NCI-H2081 (cell line): ENCODE data around the gene CD7.
A peak's percentile ranks its signal among the peaks of the same experiment; 100 is the strongest.

Experiments
- DNase-seq, 2 experiments: peaks; one replicate each; lab custom pipeline; 2025; lab: John Stamatoyannopoulos, UW

Gene CD7

DNA sequence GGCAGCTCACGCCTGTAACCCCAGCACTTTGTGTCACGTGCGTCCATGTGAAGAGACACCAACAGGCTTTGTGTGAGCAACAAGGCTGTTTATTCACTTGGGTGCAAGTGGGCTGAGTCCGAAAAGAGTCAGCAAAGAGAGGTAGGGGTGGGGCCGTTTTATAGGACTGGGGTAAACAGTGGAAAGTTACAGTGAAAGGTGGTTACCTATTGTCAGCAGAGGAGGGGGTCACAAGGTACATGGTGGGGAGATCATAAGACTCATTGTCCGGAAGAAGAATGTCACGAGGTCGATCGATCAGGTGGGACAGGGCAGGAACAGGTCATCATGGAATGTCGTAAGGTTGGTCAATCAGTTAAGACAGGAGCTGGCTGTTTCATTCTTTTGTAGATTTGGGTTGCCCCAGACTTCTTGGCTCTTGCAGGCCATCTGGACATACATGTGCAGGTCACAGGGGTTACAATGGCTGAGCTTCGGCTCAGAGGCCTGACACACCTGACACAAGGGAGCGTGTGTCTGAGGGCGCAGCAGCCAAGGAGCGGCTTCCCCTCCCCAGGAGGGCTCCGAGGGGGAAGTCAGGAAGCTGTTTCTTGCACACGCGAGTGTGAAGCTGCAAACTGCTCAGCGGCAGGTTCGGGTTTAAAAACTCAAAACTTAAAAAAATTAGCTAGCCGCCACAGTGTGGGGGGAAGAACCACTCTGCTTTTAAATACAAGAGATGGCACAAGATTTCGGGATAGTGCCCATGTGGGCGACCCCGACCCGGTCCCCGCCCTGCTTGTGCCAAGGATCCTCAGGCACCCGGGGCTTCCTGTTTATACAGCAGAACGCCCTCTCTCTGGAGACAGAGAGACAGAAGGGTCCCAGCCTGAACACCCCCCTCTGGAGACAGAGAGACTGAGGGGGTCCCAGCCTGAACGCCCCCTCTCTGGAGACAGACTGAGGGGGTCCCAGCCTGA, 29.2 kb upstream of the CD7 start:
- DNase-seq: no peak

DNA sequence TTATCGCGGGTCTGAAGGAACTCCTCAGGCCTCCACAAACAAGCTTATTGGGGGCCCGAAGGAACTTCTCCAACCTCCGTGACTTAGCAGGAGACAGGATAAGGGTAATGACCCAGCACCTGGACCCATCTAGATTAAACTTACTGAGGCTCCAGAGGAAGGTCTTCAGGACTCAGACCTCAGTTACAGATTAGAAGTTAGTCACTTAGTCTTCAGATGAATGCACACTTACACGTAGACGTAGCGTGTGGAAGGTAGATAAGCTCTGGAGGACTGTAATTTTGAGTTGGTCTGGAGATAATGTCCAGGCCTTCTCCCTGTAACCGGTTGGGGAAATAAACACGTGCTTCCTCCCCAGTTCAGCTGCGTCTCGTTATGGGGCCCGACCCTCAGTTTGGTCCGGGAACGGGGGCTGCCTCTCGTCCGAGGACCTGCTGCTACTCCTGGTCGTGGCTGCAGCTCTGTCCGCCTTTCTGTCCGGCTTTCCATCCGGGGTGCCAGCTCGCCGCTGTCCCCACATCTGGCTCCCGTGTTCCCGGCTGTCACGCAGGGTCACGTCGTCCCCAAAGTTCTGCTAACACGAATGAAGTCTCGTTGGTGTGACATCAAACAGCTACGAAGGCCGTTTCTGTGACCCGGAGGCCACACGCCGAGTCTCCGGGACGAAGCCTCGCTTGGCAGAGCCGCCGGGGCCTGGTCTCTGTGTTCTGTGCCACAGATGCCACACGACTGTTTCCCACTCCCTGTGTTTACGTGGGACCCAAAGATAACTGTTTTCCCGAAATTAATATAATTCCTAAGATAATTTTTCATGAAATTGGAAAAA, 28.0 kb upstream of the CD7 start:
- no peak for DNase-seq

DNA sequence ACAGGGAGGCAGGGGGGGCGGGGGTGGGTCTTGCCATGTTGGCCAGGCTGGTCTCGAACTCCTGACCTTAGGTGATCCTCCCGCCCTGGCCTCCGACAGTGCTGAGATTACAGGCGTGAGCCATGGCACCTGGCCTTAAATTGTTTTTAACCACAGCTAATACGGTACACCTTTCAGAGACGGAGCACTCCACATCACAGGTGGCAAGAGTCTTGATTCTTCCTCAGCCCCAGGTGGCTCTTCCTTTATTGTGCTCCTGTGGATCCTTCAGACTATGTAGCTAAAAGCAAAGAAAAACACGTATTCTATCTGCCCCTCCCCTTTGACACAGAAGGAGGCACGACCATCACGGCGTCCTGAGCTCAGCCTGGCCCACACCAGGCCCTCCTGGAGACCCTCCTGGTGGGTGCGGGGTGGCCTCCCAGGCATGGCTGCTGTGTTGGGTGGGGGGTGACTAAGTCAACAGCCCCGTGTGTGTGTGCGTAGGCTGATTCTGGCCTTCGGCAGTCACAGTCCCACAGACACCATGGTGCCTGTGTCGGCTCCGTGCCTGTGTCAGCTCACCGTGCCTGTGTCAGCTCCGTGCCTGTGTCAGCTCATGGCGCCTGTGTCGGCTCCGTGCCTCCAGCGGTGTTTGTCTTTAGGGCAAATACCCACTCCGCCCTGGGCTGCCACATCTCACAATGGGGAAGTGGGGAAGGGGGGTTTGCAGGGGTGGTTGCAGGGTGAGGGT, 26.9 kb upstream of the CD7 start:
- no peak for DNase-seq

DNA sequence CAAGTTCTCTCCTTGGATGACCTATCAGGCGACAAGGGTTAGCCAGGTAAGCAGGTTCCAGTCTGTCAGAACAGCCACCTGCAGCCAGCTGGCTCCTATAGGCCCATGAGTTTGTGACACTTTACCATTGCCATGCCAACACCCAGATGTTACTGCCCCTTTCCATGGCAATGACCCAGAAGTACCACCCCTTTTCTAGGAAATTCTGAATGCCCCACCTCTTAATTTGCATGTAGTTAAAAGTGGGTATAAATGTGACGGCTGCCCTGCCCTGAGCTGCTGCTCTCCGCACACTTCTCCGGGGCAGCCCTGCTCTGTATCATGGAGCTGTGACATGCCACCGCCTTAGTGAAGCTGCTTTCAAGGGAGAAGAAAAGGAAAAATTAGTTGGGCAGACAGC, 26.2 kb upstream of the CD7 start:
- DNase-seq: peak in 1 of 2 experiments; percentile 21

DNA sequence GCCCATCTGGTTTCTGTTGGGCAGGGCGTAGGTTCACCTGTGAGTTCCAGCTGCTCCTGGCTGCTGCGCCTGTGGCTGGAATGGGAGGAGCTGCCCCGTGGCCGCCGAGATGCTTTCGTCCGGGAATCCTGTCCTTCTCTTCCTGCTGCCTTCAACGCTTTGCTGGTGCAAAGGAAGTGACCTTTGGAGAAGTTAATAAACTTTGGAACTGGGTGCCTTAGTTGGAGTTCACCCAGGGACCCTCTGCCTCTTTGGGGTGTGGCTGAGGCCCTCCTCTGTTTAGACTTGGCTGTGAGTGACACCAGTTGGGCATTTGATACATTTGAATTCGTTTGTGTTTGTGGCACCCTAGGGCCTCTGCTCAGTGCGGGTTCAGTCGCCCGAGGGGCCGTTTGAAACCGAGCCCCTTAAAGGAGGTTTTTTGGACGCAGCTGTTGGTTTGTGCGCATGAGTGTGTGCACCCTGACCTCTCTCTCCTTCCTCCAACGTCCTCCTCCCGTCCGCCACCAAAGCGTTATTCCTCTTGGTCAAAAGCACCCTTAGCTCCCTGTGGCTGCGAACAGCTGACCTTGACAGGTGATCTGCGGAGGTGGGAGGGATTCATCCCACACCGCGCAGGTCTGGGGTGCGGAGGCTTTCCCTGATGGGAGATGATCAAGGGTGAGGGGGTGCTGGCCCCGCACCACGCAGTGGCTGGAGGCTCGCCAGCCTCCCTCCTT, 25.1 kb upstream of the CD7 start:
- no peak for DNase-seq

DNA sequence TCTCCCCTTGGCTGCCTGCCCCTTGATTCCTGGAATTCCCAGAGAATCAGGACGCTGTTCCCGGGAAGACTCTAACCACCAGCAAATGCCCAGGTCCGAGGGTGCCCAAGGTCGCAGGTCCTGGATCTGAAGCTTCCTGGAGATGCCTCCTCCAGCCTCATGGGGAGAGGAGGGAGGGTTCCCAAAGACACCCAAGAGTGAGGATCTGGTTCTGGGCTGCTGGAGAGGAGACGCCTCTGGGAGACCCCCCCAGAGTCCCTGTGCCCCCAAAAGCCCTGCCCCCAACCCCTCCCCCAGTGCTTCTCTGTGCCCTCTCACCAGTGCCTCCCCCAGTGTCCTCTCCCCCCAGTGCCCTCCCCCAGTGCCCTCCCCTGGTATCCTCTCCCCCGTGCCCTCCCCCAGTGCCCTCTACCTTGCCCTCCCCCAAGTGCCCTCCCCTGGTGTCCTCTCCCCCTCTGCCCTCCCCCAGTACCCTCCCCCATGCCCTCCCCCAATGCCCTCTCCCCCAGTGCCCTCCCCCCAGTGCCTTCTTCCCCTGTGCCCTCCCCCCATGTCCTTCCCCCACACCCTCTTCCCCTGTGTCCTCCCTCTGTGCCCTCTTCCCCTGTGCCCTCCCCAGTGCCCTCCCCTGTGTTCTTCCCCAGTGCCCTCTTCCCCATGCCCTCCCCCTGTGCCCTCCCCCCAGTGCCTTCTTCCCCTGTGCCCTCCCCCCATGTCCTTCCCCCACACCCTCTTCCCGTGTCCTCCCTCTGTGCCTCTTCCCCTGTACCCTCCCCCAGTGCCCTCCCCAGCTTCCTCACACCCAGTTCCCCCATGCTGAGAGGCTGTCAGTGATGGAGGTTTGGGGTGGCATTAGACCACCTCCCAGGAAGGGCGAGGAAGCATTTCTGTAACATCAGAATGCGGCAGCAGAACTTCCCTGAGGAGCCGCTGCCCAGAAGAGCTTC, 22.5 kb upstream of the CD7 start:
- DNase-seq: no peak

DNA sequence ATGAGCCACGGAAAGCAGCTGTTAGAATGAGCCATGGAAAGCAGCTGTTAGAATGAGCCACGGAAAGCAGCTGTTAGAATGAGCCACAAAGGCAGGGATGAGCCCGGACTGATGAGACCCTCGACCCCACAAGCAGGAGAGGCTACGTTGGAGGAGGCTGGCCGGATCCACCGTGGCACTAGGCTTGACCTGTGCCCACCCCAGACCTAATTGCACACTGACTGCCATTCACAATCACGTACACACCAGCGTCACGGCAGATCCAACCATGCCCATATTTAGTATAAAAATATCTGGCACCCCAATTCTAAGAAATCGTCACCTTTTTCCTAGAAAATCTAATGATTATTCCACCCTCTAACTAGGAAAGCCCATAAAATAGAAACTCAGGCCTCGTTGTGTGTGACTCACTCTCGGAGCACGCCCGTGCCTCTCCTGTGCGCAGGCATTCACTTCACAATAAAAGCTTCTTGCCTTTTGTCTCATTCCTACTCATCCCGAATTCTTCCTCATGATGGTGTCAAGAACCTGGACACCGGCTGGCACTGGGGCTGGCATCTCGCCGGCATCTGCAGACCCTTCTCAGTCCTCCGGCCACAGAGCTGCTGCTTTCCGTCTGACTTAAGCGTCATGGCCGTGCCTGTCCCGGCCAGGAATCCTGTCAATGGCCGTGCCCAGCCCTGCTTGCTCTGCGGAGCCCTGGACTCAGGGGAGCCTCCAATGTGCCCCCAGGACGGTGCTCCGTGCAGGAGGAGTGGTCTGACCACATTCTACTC, 21.6 kb upstream of the CD7 start:
- no peak for DNase-seq

DNA sequence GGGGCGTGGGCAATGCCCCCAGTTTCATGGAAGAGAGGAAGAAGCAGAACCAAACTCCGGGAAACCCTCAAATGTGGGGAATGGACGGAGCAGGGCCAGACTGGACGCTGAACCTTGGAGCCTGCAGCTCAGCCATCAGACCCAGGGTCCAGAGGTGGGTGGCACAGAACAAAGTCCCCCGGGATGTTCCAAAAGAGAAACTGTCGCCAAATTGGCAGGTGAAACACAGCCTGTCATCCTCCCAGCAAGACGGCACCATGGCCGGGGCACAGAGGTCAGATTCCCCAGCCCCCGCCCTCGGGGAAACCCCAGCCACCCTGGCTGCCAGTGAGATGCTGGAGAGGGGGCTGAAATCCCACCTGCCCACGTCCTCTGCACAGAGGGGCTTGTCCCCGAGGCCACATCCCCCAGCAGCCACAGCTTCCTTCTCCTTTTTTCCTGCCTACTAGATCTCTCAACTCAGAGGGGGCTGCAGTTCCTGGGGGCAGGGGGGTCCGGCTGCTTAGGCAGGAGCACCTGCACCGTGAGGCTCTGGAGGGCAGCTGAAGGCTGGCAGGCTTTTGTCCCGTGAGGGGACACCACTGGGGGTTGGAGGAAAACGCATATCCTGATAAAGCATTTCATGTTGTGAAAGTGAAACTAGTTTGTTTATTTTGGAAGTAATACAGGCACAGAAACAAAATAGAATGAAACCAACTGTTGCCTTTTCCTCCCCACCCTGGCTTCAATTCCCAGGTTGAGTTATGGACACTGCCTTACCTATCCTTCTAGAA, 17.4 kb upstream of the CD7 start:
- DNase-seq: no peak

DNA sequence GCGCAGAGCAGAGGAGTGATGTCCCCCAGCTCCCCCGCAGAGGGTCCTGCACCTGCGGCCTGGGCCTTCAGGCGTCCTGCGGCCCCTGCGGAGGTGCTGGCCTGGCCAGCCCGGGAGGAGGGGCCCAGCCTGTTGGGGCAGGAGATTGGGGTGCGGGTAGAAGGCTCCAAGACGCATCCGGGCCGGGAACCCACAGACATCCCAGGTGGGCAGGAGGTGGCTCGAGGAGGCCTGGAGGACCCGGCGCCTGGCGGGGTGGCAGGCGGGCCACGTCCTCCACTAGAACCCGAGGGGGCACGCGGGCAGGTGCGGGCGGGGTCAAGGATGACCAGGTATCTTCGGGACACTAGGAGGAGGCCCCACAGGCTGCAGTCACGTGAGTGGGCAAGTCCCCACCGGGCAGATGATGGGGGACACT, 16.8 kb upstream of the CD7 start:
- DNase-seq: no peak

DNA sequence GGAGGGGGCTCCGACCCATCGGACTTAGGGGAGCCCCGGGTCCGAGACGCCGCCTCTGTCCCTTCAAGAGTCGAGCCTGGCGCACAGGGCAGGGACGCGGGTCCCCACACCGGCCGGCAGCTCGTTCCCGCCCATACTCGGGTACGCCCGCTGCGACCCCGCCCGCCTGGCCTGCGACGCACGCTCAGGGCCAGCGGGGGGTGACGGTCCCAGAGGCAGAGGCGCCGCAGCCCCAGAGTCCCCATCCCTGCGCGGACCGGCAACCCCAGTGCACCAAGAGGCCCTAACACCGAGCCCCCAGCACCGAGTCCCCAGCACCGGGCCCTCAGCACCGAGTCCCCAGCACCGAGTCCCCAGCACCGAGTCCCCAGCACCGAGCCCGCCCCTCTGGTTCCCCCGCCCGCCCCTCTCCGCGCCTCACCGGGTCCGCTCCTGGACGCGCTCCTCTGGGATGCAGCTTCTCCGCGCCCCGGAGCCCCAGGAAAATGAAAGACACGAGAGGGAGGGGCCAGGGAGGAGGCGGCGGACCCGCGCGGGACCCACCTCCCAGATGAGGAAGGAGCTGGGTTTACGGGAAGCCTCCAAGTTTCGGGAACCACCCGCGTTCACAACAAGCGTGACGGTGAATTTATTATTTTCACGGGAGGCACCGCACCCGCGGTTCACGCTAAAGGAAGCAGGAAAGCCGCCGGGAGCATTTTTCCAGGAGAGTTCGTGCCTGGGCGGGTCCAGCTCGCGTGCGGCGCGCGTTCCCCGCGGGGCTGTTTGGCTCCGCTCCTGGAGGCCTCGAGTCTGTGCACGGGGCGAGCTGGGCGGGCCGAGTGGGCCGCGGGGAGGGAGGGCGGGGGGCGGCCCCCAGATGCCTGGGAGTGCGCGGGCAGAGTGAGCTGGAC, 16.1 kb upstream of the CD7 start, which contains the start of gene SECTM1:
Gene SECTM1, minus strand, starts transcription at position 488 of the 893 bp plus-strand sequence. CDS start 6,526 bp downstream, outside the sequence.
- DNase-seq: peak; percentile 39 to 42

DNA sequence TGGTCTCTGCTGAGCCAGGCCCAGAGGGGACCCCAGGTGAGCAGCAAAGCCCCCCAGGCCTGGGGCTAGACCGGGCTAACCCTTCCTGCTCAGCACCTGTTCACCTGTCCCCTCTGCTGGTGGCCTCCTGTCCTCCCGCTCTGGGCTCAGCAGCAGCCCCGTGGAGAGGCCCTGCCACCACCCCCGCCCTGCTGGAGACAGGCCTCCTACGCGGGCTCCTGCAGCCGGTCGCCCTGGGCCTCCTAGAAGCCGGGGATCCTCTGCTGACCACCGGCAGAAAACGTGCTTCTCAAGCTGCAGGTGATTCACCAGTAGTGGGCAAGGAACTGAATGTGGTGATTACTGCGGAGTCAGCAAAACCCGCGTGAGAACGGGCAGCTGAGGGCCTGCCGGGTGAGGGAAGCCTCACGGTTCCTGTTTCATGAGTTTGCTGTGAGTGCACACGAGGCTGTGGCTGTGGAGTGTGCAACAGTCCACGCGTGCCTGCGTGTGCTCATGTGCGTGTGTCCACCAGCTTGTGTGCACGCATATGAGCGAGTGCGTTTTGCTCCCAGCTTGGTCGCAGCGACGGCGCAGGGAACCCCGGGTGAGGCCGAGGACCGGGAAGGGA, 15.4 kb upstream of the CD7 start:
- peak in 1 of 2 experiments; percentile 46 for DNase-seq

DNA sequence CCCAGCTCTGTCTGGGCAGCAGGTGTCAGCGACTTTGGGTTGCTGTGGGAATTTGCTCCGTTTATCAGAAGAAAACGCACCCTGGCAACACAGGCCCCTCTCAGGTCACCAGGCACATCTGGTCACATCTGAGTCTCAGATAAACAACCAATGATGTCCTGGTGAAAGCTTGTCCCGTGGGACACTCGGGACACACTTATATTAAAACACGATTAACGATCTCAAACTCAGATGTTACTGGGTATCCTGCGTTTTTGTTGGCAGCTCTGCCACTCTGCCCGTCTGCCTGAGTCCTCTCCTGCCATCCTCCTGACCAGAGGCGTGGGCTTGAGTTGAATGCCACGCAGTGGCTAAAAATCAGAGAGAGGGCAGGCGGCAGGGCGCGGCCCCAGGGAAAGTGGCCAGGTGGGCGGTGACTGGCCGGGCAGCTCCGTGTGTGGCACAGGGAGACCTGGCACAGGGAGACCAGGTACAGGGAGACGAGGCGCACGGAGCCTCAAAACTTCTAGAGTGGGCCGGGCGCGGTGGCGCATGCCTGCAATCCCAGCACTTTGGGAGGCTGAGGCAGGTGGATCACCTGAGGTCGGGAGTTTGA, 14.0 kb upstream of the CD7 start:
- DNase-seq: no peak

DNA sequence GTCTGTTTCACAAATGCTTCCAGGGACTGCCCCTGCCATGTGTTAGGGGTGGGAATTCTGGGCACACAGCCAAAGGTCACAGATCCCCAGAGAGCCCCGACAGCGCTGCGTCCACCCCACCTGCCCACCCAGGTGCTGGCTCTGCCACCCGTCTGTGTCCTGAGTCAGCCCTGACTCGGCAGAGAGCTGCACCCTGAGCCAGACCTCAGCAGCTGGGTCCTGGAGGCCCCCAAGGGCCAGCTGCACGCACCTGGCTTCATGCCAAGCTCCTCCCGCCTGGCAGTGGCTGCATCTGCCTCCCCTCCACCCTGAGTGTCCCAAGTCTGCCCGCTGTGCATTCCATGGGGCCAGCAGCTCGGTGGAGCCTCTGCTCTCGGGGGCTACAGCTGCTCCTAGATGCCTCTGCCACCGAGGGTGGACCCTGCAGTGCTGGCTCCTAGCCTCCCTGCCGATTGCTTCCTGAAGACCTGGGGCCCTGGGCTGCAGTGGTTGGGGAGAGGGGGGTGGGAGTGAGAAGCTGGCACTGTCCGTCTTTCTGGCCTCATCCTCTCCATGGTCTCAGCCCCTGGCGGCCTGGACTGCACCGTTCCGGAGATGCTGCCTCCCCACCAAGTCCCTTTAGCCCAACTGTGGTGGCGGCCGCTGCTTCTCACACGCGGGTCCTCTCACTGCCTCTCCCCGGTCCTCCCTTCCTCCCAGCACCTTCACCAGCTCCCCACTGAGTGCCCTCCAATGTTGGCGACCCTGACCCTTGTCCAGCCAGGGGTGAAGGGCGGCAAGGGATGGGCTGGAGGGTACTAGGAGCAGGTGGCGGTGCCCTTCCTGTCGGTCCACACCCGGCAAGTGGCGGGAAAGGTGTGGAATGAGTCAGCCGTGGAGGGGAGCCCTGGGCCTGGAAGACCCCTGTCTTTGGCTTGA, 13.2 kb upstream of the CD7 start:
- peak; percentile 88 to 95 for DNase-seq

DNA sequence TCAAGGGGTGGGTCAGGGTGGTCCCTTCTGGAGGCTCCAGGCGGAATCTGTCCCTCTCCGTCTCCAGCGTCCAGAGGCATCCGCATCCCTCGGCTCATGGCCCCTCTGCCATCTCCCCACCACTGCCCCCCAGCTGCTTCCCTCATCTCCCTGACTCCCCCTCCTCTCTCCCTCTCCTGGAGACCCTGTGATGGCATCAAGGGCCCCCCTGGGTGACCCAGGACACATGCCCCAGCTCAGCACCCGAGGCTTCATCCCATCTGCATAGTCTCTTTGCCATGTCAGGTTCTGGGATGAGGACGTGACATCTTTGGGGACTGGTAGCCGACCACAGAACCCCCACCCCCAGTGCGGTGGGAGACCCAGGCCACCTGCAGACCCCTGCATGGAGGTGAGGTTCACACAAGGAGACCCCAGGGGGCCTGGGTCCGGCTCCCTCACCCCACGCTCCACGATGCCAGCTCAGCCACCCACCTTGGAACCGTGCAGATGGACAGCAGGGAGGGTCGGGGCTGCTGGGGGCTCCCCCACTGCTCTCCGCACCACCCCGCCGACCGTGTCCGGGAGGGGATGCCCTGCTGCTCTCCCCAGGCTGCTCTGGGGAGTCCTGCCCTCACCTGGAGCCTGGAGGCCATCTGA, 12.4 kb upstream of the CD7 start:
- DNase-seq: no peak

DNA sequence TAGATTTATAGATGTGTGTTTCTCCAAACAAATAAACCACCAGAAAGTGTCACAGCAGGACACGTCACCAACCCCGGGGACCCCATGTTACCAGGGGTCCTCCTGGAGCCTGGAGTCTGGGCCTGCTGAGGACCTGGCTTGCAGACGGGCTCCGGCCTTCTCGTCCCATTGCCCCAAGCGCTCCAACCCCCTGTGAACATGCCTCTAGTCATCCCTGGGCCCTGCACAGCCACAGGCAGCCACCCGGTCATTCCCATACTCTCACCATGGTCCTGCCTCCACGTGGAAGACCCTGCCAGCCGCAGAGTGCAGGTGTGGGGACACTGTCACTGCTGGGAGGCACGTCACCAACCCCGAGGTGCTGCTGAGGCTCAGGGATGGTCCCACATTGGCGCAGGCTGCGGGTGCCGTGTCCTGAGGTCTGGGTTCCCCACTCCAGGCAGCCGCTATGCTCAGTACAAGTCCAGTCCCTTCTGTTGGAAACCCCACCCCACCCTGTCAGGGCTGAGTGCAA, 11.6 kb upstream of the CD7 start:
- DNase-seq: no peak
